NCI-H1417 (cell line): Measurements from ENCODE around the gene TSPAN15.

Experiments used
- DNase-seq, 3 experiments: peaks; one replicate each; lab custom pipeline; 2025; lab: John Stamatoyannopoulos, UW

TSPAN15 gene

DNA sequence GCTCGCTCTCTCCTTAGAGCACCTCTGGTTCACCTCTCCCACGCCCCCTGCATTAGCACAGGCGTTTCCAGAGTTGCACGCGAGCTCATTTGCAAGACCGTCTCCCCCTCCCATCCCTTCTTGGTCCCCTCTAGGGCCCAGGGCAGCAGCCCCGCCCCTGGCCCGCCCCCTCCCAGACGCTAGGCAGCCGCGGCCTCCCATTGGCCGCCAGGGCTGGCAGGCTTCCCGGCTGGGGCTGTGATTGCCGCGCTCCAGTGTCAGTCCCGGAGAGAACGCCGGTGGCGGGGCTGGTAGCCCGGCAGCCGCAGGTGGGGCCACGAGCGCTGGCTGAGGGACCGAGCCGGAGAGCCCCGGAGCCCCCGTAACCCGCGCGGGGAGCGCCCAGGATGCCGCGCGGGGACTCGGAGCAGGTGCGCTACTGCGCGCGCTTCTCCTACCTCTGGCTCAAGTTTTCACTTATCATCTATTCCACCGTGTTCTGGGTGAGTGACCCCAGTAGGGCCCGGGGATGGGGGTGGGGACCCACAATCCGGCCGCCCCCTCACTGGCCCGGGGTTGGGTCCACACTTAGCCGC lies at the start of gene TSPAN15:
Gene TSPAN15 (plus strand): TSS at position 257 of the 575 bp plus-strand sequence. CDS start 130 bp downstream, at position 387.
- DNase-seq, result peak; percentile 81 to 89 (median 89)

DNA sequence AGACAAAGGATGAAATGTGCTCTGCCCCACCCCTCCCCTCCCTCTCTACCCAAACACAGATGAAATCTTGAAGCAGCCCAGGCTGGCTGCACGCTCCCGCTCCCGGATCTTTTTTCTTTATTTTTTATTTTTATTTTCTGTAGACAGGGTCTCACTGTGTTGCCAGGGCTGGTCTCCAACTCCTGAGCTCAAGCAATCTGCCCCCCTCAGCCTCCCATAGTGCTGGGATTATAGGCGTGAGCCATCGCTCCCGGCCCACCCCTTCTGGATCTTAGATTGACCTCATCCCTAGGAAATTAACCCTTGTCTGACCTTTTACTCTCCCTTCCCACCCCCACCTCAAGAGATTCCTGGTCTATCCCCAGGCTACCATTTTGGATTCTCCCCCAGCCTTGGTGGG lies 48.9 kb upstream of the TSPAN15 start:
- DNase-seq, result no peak

GRCh38 chr10:69403066-69403465 lies 48.2 kb upstream of the TSPAN15 start:
- DNase-seq, result no peak

DNA sequence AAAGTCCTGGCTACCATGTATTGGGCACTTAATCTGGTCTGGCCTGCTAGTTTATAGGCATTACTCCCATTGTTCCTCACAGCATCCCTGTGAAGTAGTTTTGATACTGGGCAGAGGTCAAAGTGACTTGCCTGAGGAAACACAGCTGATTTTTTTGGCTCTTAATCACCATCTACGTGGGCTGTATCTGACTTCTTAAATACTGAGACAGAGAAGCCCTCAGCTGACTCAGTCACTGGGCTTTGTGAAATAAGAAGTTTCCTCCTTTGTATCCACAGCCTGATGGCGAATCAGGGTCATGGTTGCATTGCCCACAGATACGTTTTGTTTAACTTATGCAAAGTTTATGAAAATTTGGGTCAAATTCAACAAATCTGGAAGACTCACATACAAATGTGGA lies 47.7 kb upstream of the TSPAN15 start:
- no peak for DNase-seq

GRCh38 chr10:69404786-69405185 lies 46.5 kb upstream of the TSPAN15 start:
- no peak for DNase-seq

GRCh38 chr10:69405221-69405620 lies 46.0 kb upstream of the TSPAN15 start:
- DNase-seq, result no peak

DNA sequence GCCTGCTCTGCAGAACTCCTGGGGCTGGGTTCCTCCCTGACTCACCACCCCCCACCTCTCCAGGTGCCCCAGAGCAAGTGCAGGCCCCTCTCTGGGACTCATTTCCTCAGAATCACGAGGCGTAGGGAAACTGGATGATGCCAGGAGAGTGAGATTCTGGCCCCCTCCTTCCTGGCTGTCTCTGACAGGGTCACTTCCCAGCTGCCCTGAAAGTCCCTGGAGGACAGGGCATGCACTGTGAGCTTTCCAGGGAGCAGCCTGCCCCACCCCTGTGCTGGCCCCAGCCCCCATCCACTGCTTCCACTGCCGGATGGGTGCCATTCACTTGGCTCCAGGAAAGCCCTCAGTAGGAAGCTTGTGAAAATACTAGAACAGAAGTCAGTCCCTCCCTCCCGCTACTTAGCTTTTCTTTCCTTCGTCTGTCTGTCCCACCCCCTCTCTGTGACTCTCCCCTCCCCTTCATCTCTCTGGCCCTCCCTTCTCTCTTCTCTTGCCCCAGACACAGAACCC lies 44.9 kb upstream of the TSPAN15 start:
- DNase-seq, result no peak

DNA sequence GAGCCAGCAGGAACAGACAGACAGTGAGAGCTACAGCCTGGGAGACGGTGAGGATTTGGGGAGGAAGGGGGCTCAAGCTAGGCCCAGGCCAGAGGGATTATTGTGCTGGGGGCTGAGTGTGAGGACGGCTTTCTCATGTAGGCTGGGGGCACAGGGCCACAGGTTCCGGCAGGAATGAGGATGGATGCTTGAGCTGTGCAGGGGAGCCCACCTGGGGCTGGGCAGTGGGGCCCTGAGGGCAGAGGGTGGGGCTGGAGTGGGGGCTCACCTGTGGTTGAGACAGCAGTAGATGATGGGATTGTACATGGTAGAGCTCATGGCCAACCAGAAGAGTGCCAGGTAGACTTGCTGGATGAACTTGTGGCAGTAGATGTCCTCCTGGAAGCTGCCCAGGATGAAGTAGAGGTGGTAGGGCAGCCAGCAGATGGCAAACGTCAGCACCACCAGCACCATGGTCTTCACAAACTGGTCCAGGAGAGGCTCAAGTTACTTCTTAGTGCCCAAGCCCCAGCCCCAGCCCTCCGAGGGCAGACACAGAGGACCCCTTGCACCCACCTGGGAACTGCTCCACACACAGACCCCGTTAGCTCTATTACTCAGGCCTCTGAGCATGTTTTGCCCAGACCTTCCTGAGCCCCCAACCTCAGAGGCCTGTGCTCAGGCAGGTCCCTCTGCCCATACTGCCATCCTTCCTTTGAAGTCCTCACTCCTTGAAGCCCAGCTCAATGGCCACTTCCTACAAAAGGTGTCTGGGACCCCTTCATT lies 44.3 kb upstream of the TSPAN15 start:
- no peak for DNase-seq

- DNase-seq, result peak in 2 of 3 experiments; percentile 18 to 45
These were observed 43.5 kb upstream of the TSPAN15 start for GRCh38 chr10:69407621-69408301.

DNA sequence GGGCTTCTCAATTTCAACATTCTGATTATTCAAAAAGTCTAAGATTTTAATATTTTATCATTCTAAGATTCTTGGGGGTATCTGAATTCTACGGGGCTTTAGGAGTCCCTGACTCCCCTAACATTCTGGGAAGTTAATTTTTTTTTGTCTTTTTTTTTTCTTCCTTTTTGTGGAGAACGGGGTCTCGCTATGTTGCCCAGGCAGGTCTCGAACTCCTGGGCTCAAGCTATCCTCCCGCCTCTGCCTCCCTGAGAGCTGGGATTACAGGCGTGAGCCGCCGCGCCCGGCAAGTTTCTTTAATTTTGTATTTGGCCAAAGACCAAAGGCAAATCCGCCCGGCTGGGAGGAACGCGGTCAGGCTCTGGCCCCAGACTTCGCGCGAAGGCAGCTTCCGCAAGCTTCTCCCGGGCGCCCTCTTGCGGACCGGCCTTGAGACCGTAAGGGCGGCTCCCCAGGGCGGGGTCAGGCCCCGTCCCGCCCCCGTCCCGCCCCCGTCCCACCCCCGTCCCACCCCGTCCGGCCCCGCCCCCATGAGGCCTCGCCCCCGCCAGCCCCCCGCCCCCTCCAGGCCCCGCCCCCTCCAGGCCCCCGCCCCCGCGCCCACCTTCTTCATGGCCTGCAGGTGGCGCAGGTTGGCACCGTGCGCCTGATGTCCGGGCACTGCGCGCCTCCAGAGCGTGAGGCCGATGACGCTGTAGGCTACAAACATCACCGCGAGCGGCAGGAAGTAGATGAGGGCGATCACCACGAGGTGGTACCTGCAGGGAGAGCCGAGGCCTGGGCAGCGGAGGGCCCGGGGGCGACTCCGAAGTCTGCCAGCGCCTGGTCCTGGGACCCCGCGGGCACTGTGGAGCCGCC lies 42.7 kb upstream of the TSPAN15 start:
- DNase-seq, result peak; percentile 80 to 93 (median 82)

GRCh38 chr10:69409176-69409495 lies 42.1 kb upstream of the TSPAN15 start:
- no peak for DNase-seq

- DNase-seq, result no peak
These were observed 41.3 kb upstream of the TSPAN15 start for GRCh38 chr10:69409968-69410367.

DNA sequence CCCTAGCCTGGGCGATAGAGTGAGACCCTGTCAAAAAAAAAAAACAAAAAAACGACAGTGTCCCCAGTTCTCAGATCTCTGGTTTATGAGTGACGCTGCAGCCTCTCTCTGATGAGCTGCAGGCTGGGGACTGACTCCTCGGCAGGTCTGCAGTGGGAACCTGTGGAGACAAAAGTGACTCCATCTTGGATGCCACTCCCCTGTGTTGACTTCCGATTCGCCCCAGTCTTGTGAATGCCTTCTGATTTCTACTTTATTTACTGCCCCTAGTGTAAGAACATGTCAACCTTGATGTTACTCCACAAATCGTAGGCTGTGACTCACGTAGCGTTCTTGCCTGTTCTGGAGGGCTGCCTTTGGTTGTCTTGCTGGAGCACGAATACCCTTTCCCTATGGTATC lies 40.8 kb upstream of the TSPAN15 start:
- no peak for DNase-seq

GRCh38 chr10:69411476-69411875 lies 39.8 kb upstream of the TSPAN15 start:
- DNase-seq, result no peak

DNA sequence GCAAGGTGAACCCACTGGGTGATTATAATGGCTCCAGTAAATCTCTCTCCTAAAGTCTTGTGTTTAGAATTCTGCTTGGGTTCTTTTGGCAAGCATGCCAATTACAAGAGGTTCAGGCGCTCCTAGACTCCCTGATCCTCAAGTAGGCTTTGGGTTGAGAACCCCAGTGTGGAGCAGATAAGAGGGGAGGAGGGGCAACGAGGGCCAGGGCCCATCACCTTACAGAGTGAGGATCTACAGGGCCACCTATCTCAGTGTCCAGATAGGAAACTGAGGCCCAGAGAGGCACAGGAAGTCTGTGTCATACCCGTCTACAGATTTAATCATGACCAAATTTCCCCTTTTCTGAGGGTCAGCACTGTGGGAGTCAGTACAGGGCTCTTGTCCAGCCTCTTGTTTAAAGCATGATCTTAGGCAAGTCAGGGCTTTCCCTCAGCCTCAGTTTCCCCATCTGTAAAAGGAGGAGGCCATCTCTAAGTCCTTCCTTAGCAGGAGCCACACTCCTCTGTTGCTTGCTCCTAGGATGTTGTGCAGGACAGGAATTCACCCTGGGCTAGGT lies 39.0 kb upstream of the TSPAN15 start:
- DNase-seq, result no peak

DNA sequence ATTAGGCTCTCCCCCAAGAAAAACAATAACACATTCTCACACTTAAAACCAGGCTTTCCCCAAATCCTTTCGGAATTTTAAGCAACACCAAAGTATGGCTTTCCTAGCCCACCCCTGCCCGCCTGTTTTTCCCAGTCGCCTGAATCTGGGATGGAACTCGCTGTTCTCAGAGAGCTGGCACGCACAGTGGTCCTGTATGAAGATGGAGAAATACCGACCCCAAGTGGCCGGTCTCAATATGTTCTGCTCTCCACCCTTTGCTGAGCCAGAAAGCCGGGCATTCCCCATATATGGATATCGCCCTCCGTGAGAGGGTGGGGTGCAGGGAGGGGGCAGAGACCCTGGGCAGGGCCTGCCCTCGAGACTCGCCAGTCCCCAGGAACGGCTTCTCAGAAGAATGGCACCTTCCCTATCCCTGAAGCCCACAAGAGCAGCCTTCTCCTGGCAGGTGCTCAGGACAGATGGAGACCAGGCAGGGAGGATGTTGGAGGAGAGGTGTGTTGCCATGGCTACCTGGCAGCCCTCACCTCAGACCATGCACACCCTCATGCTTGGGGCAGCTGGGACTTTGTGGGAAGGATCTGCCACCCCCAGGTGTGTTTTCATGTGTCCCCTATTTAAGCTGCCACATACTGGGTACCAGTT lies 37.9 kb upstream of the TSPAN15 start:
- DNase-seq, result peak in 1 of 3 experiments; percentile 18

DNA sequence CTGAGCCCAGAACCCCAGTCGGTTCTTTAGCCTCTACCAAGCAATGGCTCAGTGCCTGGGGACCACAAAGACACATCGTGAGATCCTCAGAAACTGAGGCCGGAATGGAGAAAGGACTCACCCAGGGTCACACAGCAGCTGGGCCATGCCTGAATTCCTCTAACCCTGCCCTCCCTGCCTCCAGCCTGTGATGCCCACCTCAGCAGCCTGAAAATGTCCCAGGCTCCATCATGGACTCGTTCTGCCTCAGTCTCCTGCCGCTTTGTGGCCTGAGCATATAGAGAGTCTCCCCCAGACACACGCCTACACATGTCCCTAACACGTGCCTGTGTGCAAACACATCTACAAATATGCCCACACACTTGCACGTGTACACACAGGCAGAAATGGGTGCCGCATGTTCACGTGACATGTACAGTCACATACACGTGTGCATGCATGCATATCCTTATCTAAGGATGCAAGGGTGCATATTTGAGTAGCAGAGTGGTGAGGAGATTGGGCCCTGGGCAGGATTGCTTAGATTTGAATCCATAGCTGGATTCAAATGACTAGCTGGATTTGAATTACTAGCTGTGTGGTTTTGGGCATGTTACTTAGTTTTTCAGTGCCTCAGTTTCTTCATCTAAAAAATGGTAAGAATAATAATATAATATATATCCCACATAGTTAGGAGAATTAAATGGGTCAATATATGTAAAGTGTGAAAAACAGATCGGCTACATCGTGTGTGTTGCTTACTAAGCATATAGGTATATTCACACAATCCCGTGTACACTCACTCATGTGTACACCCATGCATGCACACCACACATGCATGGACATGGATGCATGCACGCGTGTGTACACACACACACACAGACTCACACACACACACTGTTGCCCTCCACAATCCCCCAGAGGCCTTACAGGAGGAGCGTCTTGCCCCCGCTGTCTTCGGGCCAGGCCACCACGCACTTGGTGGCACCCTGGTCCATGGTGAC lies 36.9 kb upstream of the TSPAN15 start:
- DNase-seq, result no peak

GRCh38 chr10:69415049-69415448 lies 36.2 kb upstream of the TSPAN15 start:
- no peak for DNase-seq

- DNase-seq, result no peak
These were observed 35.3 kb upstream of the TSPAN15 start for GRCh38 chr10:69415951-69416350.

DNA sequence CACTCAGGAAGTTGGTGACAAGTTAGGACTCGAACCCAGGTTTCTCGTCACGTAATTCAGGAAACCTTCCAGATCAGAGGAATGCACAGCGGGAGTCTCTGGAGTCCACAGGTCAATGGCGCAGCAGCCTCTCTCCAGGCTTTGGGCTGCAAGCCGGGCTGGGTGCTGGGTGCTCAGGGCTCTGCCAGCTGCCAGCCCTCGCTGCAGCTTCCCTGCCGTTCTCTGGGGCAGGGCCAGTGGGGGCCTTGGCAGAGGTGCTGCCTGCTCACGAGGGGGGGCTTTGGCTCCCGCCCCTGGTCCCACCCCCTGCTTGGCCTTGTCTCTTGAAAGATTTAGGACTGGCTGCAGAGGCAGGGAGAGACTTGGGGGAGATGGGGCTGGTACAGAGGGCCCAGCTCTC lies 34.6 kb upstream of the TSPAN15 start, which contains the start of gene TACR2:
Gene TACR2 (minus strand): TSS at position 224 of the 400 bp plus-strand sequence. CDS start 595 bp downstream, outside the sequence.
- no peak for DNase-seq
